Stimulated activated naive CD8-positive, alpha-beta T cell treated with anti-CD3 and anti-CD28 coated beads, Interleukin-15, Interleukin-2, amounts not matched to agents 100 U/mL and 50 U/mL, for 24 hours (primary cell): ENCODE data around the gene SLBP.
"Not testable (repeated sequence)": the region's sequence is repeated elsewhere in the genome, so short reads cannot be mapped to it uniquely, and the experiment has no call there.

Experiments
- ATAC-seq: fragments of 150-1000 bp; cut with Tn5 transposase; one replicate; pipeline ENCODE4 v1.10.0; 2021
- DNase-seq: peaks from one replicate; pipeline ENCODE4 v3.0.0; 2021

SLBP gene

GRCh38 chr4:1711571-1712215 is 426 bp downstream of the SLBP start:
- ATAC-seq = peak; percentile 1
- DNase-seq = peak; percentile 46

GRCh38 chr4:1711055-1711570 is 1.0 kb downstream of the SLBP start:
- ATAC-seq (no peak), DNase-seq (no peak)

- ATAC-seq = no peak
- no peak for DNase-seq
Measured at GRCh38 chr4:1708581-1708980, 3.5 kb downstream of the SLBP start.

- DNase-seq = no peak
- no peak for ATAC-seq
Measured at GRCh38 chr4:1706358-1706757, 5.8 kb downstream of the SLBP start.

GRCh38 chr4:1705732-1706131 is 6.4 kb downstream of the SLBP start:
- no peak for DNase-seq
- ATAC-seq = no peak

- ATAC-seq = no peak
Measured at GRCh38 chr4:1703867-1704266, 8.3 kb downstream of the SLBP start.

GRCh38 chr4:1701671-1702070 is 10.4 kb downstream of the SLBP start:
- ATAC-seq, DNase-seq: not testable (repeated sequence)

More at GRCh38 chr4:1703867-1704266, 8.3 kb downstream of the SLBP start:
- DNase-seq = no peak

- no peak for ATAC-seq
- DNase-seq = no peak
Measured at GRCh38 chr4:1695913-1696312, 16.2 kb downstream of the SLBP start.

- peak; percentile 79 for DNase-seq
Measured at GRCh38 chr4:1693131-1693896, 18.8 kb downstream of the SLBP start.

GRCh38 chr4:1691737-1692373 is 20.3 kb downstream of the SLBP start:
- no peak for ATAC-seq
- DNase-seq = no peak

More at GRCh38 chr4:1693131-1693896, 18.8 kb downstream of the SLBP start:
- peak; percentile 81 for ATAC-seq

- DNase-seq (no peak), ATAC-seq (no peak)
Measured at GRCh38 chr4:1690698-1691097, 21.4 kb downstream of the SLBP start.

- ATAC-seq = no peak
- DNase-seq = no peak
Measured at GRCh38 chr4:1686440-1687036, 25.6 kb downstream of the SLBP start.

- DNase-seq = no peak
- no peak for ATAC-seq
Measured at GRCh38 chr4:1685235-1686150, 26.6 kb downstream of the SLBP start.

GRCh38 chr4:1684506-1685234 is 27.4 kb downstream of the SLBP start:
- DNase-seq (peak; percentile 99), ATAC-seq (peak; percentile 21)

- peak; percentile 95 for ATAC-seq
- peak; percentile 39 for DNase-seq
Measured at GRCh38 chr4:1683736-1684505, 28.2 kb downstream of the SLBP start, which contains the start of gene FAM53A. FAM53A (minus strand) TSS chr4:1684313; CDS start chr4:1668741, 15,572 bp downstream.

GRCh38 chr4:1683261-1683735 is 28.8 kb downstream of the SLBP start:
- no peak for ATAC-seq
- no peak for DNase-seq

- no peak for DNase-seq
- ATAC-seq = no peak
Measured at GRCh38 chr4:1682860-1683259, 29.3 kb downstream of the SLBP start.

GRCh38 chr4:1678244-1678643 is 33.9 kb downstream of the SLBP start:
- ATAC-seq = no peak

More at GRCh38 chr4:1678244-1678643, 33.9 kb downstream of the SLBP start:
- DNase-seq = no peak
